ENCODE results near the gene TIGD6.

DNA sequence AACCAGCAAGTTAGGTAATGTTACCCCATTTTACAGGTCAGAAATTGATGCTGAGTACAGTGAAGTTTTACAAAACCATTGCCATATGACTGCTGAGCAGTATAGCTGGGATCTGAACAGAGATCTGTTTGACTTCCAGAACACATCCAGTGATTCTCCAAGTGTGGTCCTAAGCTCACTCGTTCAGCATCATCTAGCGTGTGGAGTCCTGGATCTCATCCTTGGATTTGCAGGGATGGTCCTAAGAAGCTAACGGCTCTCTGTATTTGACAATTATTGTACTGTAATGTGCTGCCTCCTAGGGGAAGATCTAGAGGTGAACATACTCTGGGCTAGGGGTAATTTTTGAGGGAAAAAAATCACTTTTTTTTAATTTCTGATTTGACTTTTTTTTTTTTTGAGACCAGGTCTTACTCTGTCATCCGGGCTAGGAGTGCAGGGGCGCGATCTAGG lies 38.5 kb downstream of the TIGD6 start:
- TF ChIP-seq, protein P1, sequence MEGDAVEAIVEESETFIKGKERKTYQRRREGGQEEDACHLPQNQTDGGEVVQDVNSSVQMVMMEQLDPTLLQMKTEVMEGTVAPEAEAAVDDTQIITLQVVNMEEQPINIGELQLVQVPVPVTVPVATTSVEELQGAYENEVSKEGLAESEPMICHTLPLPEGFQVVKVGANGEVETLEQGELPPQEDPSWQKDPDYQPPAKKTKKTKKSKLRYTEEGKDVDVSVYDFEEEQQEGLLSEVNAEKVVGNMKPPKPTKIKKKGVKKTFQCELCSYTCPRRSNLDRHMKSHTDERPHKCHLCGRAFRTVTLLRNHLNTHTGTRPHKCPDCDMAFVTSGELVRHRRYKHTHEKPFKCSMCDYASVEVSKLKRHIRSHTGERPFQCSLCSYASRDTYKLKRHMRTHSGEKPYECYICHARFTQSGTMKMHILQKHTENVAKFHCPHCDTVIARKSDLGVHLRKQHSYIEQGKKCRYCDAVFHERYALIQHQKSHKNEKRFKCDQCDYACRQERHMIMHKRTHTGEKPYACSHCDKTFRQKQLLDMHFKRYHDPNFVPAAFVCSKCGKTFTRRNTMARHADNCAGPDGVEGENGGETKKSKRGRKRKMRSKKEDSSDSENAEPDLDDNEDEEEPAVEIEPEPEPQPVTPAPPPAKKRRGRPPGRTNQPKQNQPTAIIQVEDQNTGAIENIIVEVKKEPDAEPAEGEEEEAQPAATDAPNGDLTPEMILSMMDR (IDR thresholded peaks at IDR 0.05), result peak in 5 of 7 experiments; percentile 20 to 35 (median 24)
- TF ChIP-seq POLR2A (IDR thresholded peaks at IDR 0.05), result no peak
